ENCODE measurements around the gene SOST. TPM values are rescaled to one million over a fixed set of nuclear protein-coding genes. Genes with fewer than 3 reads are reported as not detected.

SOST gene
- total RNA-seq, 4 donors from 2014 or later, result 0.49 TPM; not detected in 3

DNA sequence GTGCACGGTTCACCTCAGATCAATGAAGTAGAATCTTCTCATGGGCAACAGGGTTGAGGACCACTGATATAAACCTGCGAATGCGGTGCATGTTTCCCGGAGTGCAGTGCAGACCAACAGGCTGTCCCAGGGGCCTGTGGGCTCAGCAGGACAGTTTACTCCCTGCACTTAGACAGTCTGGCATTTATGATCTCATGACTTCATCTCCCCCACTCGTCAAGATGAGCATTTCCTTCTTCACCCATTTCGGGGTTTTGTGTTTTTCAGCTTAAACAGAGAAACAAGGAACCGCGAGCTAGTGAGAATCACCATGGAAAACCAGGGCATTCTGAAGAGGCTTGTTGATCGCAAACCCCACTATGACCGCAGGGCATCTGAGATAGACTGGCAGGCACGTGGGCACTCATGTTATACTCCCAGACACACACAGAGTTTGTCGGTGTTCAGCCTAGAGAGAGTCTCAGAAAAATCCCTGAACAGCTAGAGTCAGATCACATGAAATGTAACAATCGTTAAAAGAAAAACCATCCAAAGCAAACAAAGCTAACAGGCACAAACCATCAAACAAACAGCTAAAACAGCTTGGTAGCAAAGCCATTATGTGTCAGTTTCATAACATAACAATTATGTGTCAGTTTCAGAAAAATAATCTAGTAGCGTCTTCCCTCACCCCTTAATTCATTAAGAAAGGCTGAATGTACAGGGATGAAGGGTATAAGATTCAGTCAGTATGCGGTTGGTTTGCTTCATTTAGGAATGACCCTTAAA, 24.5 kb upstream of the SOST start:
- no peaks in the 10 kb centered on the region for H3K36me3 ChIP-seq
- H3K4me3 ChIP-seq, result no peak overlapping the region
- 76 to 78% methylated on average over 15 of the region's 15 CpGs for WGBS, 2 donors
- no peak for TF ChIP-seq CTCF (IDR thresholded peaks at IDR 0.05)
- TF ChIP-seq POLR2A (IDR thresholded peaks at IDR 0.05), result no peak
- H3K27me3 ChIP-seq, result peaks cover 0 to 15% (median 0%) of the 10 kb centered on the region in 4 donors
- no peak for DNase-seq
- H3K4me1 ChIP-seq, result peaks cover 0 to 14% (median 5%) of the 10 kb centered on the region in 3 donors
- H3K27ac ChIP-seq, result no peak overlapping the region
- H3K9me3 ChIP-seq, result no peaks in the 10 kb centered on the region
- intact Hi-C loops (cut with DNase I), result loop anchor here (5.0 kb wide), 1 partner anchor 54 kb away; no protein-coding TSS in a partner anchor

GRCh38 chr17:43780135-43780534, 21.5 kb upstream of the SOST start, which contains the start of gene CFAP97D1:
Gene CFAP97D1 (plus strand): TSS chr17:43780435. CDS start chr17:43780463, 28 bp downstream.
- TF ChIP-seq POLR2A (IDR thresholded peaks at IDR 0.05) (no peak), CTCF (IDR thresholded peaks at IDR 0.05) (no peak)
- no peak for DNase-seq
- peak within 1 kb of the TSS; percentile 98 to 100 (median 98) for H3K27ac ChIP-seq
- peak within 1 kb of the TSS; percentile 84 to 100 (median 90) for H3K4me3 ChIP-seq
- H3K36me3 ChIP-seq, result peaks cover 0 to 18% (median 0%) of the 10 kb centered on the region in 3 donors
- intact Hi-C loops (cut with DNase I), result loop anchor here (5.0 kb wide), 1 partner anchor 57 kb away; no protein-coding TSS in a partner anchor
- H3K27me3 ChIP-seq, result peaks cover 0 to 15% (median 0%) of the 10 kb centered on the region in 4 donors
- WGBS, 2 donors, result 59 to 73% methylated on average over 3 to 6 of the region's 7 CpGs
- peaks cover 6 to 43% (median 22%) of the 10 kb centered on the region in 3 donors for H3K4me1 ChIP-seq
- H3K9me3 ChIP-seq, result no peaks in the 10 kb centered on the region

DNA sequence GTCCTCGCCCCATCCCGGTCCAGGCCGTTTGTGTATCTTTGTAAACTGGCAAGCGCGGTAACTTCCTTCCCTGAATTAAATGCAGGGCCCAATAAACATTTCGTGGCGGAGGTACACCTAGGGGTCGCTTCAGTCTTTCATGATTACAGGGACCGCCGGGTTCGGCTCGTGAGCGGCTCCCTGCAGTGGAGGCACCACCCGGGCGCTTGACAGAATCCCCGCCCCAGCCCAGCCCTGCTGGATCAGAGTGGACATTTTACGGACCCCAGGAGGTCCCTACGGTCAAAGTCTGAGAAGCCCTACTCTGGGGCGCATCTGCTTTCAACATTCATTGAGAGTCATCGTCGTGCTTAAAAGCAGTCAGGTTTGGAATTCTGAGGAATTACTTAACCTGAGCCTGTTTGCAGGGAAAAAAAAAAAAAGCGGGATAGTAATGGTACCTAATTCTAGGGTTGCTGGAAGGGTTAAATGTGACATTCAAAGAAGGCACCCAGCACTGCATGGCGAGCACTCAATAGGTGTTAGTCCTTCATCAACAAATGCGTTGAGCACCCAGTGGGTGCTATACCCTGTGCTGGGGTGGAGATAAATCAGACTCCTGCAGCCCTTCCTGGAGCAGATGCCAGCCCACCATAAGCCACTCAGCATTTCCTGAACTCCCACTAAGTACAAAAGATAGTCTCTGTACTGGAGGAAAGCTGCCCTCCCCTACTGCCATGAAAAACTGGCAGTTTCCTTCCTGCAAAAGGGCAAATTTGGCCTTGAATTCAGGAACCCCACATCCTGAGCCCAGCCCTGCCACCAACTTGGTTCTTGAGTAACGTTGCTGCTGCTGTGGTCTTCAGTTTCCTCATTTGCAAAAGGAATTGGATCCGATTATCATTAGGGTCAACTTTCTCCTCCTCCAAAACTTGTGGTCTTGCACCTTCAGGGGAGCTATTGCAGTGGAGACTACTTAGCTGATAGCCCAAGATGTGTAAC, 20.8 kb upstream of the SOST start:
- DNase-seq, result no peak
- intact Hi-C loops (cut with DNase I), result loop anchor here (5.0 kb wide), 1 partner anchor 58 kb away; no protein-coding TSS in a partner anchor
- Histone ChIP-seq H3K27ac (peak overlapping the region; percentile 98 to 100 (median 98)), H3K4me3 (peak overlapping the region; percentile 84 to 100 (median 90)), H3K9me3 (no peaks in the 10 kb centered on the region), H3K4me1 (peaks cover 6 to 50% (median 22%) of the 10 kb centered on the region in 3 donors), H3K27me3 (peaks cover 0 to 15% (median 0%) of the 10 kb centered on the region in 4 donors), H3K36me3 (peaks cover 0 to 25% (median 0%) of the 10 kb centered on the region in 3 donors)
- 10 to 29% methylated on average over 5 to 21 of the region's 26 CpGs for WGBS, 2 donors
- TF ChIP-seq CTCF (IDR thresholded peaks at IDR 0.05) (peak in 1 of 6 experiments; percentile 18), POLR2A (IDR thresholded peaks at IDR 0.05) (no peak)

- peak within 1 kb of the TSS; percentile 84 to 100 (median 90) for H3K4me3 ChIP-seq
- peaks cover 0 to 34% (median under 1%) of the 10 kb centered on the region in 3 donors for H3K36me3 ChIP-seq
- no CpG with 5 or more reads among the region's 100 CpGs for WGBS, 2 donors
- intact Hi-C loops (cut with DNase I), result no loop called here
- peaks cover 0 to 15% (median 0%) of the 10 kb centered on the region in 4 donors for H3K27me3 ChIP-seq
- H3K9me3 ChIP-seq, result no peaks in the 10 kb centered on the region
- peak in 3 of 4 donors; percentile 65 to 92 (median 86) for TF ChIP-seq POLR2A (IDR thresholded peaks at IDR 0.05)
- no peak for TF ChIP-seq CTCF (IDR thresholded peaks at IDR 0.05)
- DNase-seq, result peak; percentile 39
- peak within 1 kb of the TSS; percentile 98 to 100 (median 98) for H3K27ac ChIP-seq
- peaks cover 6 to 54% (median 22%) of the 10 kb centered on the region in 3 donors for H3K4me1 ChIP-seq
These were observed 19.9 kb upstream of the SOST start, which contains the start of gene DUSP3 for GRCh38 chr17:43778337-43779144. Gene DUSP3 (minus strand): TSS chr17:43778977. CDS start chr17:43778924, 53 bp downstream.

All from esophagus squamous epithelium (tissue), 5 donors.